HG02798 (cell line): ENCODE data around the gene SEMA4D.

Experiments
- ATAC-seq: cut with Tn5 transposase; IDR thresholded peaks from one replicate; pipeline ENCODE4 v1.9.1; 2021; ENCODE audit warnings: mild to moderate bottlenecking; ENCODE audit not compliant: unreplicated experiment, poor library complexity

SEMA4D gene

DNA sequence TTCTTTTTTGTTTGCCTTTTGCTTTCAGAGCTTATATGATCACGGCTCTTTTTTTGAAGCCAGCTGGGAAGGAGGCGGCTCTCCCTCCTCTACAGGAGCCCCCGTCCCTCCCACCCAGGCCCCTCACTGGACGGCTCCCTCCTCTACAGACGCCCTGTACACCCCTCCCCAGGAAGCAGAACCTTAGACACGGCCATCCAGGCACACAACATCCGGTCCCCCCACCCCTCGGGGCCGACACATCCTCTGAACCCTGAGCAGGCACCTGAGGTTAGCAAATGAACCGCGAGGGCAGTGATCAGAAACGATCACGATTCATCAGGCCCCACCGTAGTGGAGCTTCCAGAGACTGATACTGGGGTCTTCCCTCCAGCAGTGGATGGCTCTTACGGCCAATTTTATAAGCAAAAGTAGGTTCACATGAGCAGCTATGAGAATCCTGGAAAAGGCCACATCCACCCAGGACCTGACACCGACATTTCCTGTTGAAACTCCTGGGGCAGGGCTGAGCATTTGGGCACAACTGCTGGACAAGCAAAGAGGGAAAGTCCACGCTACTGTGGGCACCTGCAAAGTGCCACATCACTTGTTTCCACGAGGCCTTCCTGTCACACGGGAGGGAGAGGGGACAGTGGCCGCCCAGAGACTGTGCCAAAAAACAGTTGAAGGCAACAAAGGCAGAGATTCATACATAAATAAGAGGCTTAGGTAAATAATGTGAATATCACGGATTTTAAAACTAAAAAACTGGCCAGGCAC, 78.9 kb downstream of the SEMA4D start:
- peak; percentile 64 for ATAC-seq

DNA sequence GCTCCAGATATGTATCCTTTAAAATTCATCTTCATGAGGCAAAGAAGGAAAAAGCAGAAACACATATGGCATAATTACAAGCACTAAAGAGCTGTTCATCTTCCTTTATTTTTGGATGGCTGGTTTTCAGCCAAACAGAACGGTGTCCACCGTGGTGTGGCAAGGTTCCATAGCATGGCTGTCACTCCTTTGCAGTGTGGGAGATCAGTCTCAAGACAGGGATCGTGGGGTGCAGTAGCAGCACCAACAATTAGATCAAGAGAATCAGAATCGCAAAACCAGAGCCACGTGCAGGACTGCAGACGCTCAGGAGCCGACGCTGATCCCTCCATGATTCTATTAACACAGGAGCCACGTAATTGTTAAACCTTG, 79.5 kb downstream of the SEMA4D start:
- no peak for ATAC-seq

DNA sequence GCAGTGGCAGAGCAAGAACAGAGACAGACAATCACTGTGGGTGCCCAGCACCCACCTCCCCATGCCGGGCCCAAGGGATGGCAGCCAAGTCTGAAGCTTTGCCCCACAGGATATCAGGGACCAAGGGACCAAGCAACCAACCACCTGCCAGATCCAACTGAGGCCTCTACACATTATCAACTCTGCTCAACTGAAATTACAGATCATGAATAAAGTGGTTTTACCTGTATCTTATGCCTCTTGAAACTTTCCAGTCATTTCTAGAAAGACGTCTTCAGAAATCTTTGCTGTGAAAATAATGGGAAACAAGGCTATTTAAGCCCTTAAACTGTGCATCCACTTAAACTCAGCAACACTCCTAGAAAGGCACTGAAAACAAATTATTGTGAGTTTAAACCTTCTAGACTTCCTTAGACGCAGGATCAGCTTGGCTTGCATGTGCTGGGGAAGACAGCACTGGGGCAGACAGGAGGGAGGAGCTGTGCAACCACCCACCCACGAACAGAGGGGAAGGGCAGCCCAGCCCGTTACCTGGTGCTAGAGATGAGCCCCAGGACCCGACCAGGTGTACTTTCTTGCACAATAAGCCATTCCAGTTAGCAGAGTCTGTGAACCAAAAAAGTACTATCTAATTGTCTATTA, 80.0 kb downstream of the SEMA4D start:
- ATAC-seq: peak; percentile 37

DNA sequence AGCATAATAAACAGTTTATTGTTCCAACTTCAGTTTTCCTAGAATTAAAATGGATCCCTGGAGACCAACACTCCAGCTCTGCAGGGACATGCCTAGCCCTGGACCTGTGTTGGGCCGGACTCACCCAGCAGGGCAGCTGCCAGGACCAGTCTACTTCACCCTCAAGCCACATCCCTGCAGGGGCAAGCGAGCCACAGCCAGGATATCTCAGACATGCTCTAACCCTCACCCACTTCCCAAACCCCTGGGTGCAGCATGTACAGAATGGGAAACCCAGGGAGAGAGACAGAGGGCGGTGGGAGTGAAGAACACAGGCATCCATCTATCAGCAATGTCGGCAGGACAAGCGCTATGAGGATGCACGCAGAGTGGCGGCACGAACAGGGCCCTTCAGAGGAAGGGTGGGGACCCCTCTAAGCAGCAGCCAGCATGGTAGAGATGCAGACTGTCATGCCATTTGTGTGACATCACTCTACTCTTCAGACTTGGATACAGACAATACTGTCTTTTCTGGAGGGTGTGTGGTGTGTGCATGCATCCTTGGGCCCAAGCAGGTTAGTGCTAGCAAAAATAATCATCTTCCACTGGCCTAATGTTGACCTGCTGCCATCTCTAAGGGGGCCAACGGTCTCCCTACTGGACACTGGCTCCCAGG, 83.1 kb downstream of the SEMA4D start:
- ATAC-seq: no peak

DNA sequence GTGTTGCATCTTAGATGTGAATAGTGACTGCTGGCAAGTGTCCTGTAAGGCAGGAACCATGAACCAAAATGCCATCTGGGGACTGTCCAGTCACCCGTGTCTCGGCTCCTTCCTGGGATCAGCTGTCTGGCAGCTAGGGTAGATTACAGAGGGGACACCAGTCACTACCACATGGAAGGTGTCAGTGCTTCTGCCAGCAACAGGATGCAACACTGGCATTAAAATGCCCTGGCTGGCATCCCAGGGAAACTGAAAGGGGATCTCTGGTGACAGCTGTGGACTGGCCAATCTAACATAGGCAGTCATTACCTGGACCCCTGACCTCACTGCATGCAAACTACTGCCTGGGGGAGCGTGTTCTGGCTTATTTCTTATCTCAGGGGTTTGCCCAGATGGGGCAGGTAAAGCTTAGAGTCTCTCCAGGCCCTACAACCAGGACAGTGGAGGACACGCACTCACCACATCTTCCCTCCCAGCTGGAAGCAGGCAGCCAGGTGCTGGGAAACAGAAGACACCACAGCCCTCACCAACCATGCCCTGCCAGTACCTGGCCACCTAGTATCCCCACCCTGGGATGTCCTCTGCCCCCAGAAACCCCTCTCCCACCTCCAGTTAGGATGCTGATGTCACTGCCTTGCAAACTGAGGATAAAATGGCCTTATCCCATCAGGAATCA, 83.8 kb downstream of the SEMA4D start:
- ATAC-seq: no peak

DNA sequence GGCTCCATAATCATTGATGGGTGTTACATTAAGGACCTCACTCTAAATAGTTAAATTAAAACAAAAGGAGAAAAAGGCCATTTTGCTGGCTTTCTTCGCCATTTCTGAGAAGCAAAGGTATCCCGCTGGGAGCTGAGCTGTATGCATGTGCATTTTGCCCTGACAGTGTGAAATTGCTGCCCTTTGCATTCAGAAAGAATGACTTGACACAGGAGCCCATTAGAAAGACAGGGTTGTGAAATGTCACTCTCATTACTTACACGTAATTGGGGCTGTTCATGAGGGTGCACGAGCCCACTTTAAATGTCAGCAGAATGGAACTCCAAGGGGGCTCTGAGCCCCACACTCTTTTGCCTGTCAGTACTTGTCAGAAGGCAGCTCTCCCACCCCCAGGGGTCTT, 85.0 kb downstream of the SEMA4D start:
- ATAC-seq: no peak

DNA sequence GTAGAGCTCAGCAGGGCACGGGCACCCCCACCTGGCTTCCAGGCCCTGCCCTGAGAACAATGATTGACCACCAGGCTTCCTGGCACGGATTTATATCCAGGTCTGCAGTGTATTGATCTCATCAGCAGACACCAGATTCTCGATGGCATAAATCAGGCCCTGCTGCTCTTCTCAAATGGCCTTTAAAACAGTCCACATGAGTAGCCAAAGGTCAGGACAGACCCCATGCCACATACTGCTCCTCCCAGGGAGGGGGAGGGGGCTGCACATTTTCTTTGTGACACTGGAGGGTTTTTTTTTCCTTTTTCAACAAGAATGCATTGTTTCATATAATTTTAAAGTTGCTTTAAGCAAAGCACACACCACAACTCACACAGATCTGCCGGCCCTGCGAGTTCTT, 85.4 kb downstream of the SEMA4D start:
- ATAC-seq: no peak

DNA sequence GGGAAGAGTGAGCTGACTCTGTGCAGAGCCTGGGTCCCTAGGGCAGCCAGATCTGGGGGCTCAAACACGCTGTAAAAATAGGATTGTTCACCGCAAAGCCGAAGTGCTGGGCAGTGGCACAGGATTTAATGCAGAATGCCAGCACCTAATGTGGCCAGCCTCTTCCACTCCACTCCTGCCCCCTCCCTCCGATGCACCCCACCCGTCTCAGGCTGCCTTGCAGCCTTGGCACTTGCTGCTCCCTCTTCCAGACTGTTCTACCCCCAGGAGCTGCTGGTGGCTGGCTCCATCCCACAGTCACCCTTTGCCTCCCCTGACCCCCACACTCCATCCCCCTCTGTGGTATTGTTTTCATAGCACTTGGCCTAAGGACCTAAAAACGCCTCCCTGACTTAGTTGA, 86.2 kb downstream of the SEMA4D start:
- ATAC-seq: no peak

DNA sequence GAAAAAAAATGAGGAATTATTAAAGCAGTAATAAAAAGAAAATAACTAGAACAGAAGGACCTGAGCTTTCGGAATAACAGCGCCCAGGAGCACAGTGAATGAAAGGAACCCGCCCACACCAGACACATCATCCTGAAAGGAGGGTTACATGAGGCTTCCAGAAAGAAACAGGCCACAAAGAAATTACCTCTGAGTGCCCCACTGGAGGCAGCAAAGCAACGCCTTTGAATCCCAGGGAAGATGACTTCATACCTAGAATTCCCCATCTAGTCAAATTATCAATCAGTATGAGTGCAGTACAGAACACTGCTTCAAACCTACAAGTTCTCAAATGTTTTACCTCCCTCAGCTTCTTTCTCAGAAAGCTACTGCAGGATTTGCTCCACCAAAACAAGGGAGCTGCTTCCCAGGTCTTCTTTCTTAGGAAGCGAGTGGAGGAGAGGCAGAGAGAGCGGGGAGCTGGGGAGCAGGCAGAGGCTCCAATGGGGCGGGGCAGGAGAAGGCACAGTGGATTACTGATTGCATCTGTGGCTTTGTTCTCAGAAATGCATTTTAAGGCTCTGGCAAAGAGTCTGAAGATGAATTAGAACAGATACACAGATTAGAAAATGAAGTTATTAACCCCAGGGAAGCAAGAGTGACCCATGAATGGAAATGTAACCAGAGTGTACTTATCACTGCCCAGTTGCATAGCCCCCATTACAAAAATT, 87.1 kb downstream of the SEMA4D start:
- peak; percentile 53 for ATAC-seq

DNA sequence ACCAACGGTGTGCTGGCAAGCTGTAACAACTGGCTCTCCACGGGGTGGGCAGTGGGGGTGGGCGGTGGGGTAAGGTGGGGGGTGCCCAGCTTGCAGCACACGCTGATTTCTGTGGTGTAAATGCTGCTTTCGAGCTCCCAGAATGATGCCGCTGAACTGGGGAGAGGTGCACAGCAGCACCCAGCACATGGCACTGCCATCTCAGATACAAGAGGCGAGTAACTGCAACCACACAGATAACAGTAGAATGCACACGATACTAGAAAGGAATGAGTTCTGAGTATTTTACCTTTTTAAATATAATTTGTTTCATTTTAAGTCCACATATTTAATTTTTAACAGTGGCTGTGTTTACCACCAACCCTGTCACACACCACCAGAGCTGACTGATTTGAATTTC, 87.9 kb downstream of the SEMA4D start:
- no peak for ATAC-seq

DNA sequence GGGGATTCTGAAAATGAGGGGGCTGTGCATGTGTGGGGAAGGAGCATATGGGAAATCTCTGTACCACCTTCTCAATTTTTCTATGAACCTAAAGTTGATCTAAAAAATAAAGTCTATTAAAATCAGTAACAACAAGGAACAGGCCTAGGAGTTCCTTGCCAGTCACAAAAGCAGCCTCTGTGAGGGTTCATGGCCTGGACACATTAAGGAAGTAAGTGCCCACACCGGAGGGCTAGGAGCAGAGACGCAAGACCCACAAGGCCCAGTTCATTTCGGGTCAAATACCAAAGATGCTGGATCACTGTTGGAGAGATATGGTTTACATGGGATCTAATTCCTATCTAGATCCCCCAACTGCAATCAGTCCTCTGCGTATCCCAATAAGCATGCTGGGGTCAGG, 88.4 kb downstream of the SEMA4D start:
- ATAC-seq: no peak

DNA sequence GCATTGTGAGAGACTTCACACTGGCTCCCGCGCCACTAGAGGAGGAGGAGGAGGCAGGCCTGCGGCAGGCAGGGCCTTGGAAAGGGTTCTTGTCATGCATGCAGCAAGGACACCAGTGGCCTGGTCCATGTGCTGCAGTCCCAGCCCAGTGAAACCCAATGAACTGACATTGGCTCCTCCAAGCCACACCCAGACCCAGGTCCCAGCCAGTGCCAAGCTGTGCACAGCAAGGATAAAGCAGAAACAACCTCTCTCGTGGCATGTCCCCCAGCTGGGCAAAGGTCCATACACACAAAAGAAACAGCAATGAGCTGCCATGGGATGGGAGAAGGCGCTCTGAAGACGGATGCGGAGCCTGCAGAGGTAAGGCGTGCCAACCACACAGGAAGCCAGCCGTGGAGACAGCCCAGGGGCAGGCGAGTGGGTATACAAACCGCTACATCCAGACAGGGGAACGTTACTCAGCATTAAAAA, 89.2 kb downstream of the SEMA4D start:
- ATAC-seq: no peak

DNA sequence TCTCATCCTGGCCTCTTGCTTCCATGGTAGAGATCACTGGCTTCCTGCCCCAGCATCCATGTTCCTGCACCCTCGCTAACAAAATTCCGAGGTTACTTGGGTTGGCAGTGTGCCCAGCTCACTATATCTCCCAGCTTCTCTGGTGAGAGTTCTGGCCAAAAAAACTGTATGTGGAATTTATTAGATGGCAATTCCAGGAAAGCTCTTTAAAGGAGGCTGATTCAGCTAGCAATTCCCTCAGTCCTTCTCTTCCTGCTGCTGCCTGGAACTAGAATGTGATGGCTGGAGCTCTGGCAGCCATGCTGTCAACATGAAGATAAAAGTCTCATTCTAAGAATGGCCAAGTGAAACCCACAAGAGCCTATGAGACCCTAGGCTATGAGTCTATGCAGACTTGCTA, 90.8 kb downstream of the SEMA4D start:
- no peak for ATAC-seq

DNA sequence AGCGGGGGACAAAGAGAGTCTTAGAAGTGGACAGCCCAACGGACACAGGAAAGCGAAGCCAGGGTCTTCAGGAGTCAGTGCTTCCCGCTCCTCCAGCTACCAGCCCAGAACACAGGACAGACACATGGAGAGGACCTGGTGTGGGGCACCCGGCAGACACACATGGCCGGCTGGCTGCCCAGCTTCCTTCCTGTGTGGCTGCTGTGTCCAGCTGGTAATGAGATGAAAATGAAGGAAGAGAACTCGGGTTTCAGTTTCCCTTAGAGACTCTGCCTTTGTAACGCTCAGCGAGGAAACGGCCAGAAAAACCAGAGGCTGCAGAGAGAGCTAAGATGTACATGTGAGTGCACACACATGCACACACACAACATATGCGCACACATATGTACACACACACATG, 92.1 kb downstream of the SEMA4D start:
- ATAC-seq: peak; percentile 51

DNA sequence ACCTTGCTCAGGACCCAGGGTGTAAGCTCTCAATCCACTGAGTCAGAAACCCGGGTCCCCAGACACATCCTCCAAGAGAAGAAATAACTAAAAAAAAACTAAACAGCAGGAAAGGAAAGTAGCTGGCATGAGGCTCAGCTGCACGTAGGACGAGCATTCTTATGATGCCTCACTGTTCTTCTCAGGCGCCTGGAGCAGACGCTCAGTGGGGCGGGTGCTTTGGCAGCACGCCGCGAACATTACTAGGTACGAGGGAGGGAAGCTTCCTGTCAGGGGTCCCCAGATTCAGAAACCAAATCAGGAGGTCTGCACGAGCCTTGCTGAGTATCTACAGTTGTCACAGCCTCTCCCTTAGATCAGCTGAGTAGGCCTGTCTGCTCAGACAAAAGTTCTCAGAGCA, 93.8 kb downstream of the SEMA4D start:
- no peak for ATAC-seq

DNA sequence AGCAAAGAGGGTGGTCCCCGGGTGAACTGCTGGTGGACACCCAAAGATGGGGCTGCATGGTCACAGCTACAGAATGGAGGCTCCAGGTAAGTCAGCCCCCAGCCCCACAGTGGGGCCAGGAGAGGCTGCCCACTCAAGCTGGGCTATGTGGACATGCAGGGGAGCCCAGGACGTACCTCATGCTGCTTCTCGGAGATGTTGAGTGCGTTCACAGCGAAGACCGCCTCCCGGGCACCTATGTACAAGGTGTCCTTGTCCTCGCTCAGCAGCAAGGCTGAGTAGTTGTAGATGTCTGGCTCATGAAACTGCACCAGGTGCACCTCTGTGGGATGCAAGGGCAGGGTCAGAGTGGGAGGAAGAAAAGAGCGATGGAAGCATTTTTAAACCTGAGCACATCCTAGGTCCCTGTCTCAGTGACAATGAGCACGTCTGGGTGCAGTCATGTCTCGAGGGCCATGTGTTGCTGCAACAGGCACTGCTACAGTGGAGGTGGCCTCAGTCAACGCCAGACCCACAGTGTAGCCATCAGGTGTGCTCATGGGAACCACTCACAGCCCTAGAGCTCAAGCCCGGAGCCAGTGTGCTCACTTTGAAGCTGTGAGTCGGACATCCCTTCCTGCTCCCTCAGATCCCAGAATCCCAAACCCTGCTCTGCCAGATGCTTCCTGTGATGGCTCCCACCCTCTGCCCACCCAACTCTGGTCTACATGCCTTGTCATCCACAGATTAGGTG, 95.1 kb downstream of the SEMA4D start:
- no peak for ATAC-seq

DNA sequence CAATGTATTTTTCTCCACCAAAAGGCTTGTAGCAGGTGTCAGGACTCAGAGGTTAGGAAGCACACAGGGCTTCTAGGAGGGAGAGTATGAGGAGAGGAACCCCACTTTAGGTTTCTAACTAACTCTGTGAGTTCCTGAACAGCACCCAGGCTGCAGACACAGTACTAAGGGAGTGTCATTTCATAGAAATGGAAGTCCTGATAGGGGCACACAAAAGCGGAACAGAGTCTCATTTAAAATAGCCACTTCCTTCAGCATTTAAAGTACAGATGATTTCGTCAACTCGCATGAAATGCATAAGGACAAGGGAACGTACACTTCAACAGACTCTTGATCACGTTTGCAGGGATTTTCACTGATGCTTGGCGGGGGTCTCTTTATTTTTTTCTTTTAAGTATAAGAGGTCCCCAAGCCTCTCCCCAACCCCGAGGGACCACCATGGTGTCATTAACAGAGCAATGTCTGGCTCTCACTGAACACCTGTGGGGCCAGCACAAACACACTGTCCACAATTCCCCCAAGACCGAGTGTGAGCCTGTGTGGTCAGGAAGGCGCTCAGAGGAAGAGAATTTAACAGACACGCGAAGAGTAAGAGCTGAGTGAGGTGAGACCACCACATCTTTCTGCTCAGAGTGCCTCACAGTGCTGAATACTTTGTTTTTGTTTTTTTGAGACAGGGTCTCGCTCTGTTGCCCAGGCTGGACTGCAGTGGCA, 97.4 kb downstream of the SEMA4D start:
- peak; percentile 68 for ATAC-seq

DNA sequence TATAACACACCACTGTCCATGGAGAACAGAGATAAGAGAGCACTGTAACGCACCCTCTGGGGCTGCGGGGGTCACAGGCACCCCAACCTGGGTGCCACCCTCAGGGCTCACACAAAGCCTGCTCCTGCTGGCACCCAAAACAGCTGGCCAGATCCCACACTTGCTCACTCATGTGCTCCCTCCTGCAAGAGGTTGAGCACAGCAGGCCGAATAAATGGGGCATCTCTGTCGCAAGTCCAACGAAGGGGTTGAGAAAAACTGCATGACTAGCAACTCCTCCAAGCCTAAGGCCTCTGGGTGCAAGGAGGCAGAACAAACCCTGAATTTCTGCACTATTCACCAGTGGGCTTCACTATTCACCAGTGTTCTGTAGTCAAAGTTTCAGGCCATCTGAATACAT, 99.3 kb downstream of the SEMA4D start:
- no peak for ATAC-seq

DNA sequence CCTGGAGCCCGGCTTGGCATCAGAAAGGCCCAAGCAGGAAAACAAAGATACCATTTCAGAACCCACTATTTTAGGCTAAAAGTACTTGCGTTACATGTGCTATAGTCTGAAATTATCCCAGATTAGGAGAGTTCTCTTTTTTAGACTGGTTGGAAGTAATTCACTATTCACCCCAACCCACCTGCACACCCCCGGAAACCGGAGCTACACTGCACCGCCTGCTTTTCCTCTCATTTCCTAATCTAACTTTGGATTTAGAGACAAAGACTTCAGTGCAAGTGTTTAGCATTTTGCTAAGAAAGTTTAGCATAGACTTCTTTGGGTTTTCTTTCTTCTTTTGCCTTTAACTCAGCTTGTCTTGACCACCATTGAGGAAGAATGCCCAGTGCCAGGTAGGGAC, 100.4 kb downstream of the SEMA4D start:
- no peak for ATAC-seq
